HG02870 (cell line): ENCODE measurements around the gene LRRC61.
A peak's percentile ranks its signal among the peaks of the same experiment; 100 is the strongest.

Source experiments
- ATAC-seq: cut with Tn5 transposase; IDR thresholded peaks from one replicate; pipeline ENCODE4 v1.9.1; 2021; ENCODE audit warnings: mild to moderate bottlenecking, moderate library complexity; ENCODE audit not compliant: unreplicated experiment

LRRC61 gene

GRCh38 chr7:150346922-150347321 lies 23.8 kb downstream of the LRRC61 start:
- no peak for ATAC-seq

- no peak for ATAC-seq
These were observed 28.5 kb downstream of the LRRC61 start for GRCh38 chr7:150351587-150352194.

DNA sequence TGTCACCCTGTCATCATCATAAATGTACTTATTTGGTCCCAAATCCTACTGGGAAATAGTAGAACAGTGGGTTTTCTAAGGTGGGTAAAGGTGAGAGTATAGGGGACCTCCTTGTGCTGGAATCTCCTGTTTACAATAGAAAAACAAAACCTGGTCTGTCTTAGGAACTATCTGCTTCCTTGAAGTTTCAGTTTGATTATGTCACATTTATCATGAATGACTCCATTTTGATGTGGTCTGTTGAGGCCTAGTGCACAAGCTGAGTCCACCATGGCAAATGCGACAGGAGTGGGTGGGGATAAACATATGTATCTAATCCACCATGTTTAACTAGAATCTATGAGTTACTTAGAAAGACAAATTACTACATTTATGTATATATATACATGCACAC lies 32.5 kb downstream of the LRRC61 start:
- ATAC-seq, result no peak

DNA sequence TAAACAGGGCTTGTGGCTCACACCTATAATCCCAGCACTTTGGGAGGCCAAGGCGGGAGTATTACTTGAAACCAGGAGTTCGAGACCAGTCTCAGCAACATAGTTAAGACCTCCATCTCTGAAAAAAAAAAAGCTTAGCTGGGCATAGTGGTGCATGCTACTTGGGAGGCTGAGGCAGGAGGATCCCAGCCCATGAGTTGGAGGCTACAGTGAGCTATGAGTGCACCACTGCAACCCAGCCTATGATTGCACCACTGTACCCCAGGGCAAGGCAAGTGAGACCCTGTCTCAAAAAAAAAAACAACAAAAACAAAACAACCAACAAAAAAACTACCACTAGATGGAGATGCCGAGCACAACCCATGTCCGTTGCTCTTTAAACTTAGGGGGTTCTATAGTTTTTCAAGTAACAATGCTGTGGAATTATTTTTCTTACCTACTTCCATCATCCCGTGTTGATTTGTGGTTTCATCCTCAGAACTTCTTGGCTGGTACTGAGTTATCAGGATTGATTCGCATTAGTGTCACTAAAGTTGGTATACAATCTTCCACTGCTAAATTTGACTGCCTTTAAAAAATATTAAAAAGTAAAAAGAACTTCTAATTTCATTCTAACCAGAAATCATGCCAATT lies 33.2 kb downstream of the LRRC61 start:
- no peak for ATAC-seq

GRCh38 chr7:150357270-150357669 lies 34.1 kb downstream of the LRRC61 start:
- peak; percentile 54 for ATAC-seq

GRCh38 chr7:150357771-150358427 lies 34.7 kb downstream of the LRRC61 start:
- ATAC-seq, result no peak

- ATAC-seq, result no peak
These were observed 35.3 kb downstream of the LRRC61 start for GRCh38 chr7:150358433-150358832.

DNA sequence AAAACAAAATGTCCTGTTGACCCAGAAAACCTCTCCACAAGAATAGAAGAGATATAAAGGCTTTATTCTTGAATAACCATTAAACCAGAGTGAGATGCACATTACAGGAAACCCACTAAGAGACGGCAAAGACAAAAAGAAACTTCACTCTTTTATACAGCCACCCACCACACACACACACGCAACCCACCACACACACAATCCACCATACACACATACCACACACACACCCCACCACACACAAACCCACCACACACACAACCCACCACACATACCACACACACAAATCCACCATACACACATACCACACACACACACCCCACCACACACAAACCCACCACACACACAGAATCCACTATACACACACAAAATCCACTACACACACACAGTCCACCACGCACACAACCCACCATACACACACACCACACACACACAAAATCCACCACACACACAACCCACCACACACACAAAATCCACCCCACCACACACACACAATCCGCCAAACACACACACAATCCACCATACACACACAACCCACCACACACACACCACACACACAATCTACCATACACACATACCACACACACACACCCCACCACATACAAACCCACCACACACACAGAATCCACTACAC lies 36.0 kb downstream of the LRRC61 start:
- ATAC-seq, result no peak

GRCh38 chr7:150359622-150360362 lies 36.6 kb downstream of the LRRC61 start:
- ATAC-seq, result no peak

- ATAC-seq, result no peak
These were observed 37.4 kb downstream of the LRRC61 start for GRCh38 chr7:150360363-150361058.

- no peak for ATAC-seq
These were observed 38.2 kb downstream of the LRRC61 start for GRCh38 chr7:150361402-150361801.

DNA sequence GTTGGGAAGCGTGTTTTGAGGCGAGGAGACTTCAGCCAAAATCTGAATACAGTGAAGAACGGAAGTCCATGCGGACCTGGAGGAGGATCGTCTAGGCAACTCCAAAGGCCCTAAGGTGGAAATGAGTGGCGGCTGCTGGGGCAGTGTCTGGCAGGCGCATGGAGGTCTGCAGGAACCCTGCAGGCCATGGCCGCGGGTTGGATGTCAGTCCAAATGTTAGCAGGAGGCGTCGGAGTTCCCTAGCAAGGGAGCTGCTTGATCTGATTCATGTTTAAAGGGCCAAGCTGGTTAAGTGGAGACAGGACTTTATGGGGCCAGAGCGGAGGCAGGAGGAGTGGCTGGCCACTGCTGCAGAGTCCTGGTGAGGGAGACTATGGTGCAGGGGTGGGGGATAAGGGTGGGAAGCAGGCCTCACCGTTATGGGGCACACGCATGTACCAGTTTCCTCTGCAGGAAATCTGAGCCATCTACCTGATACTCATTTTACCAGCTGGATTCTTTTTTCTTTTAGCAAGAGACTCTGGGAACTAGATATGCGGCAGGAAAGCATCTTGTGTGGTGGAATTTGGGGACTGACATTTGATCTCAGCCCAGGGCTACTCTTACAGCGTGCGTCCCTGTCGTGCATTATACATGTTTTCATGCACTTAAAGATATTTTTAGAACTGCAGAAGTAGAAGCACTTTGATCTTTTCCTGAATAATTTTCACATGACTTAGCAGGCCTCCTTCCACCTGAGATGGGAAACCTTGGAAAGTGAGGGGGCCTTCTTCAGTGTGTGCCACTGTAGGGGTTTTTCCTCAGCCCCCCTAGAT lies 38.9 kb downstream of the LRRC61 start:
- no peak for ATAC-seq

DNA sequence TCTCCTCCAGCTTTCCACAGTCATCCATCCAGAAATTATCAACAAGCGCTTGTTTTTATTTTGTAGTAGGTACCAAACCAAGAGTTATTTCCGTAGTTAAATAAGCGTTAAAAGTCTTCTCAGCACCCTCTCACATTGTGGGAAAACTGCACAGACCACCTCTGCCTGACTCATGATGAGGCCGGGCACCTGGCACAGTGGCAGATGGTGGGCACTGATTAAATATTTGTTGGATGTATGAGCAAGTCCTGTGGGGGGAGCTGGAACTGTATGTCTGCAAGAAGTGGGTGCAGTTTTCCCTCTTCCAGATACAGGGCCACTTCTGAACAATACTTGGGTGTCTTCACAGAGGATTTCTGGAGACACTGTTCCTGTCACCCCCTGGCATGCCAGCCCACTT lies 40.2 kb downstream of the LRRC61 start:
- no peak for ATAC-seq

DNA sequence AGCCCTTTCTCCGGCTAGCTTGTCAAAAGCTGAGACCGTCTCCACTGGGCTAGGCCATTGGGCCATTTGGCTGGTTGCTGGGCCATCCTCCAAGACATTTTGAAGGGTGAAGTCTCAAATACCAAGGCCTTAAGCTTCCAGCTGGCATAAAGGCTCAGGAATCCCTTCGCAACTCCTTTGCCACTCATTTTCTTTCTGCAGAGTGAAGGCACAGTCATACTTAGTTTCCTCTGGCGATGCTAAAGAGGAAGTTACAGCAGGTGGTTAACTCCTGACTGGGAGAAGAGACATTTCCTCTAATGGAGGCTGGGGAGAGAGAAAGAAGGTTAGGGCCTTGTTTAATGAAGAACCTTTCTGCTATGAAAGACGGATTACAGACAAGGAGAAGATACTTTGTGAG lies 40.7 kb downstream of the LRRC61 start:
- ATAC-seq, result no peak

GRCh38 chr7:150365194-150365593 lies 42.0 kb downstream of the LRRC61 start:
- no peak for ATAC-seq

- no peak for ATAC-seq
These were observed 42.7 kb downstream of the LRRC61 start for GRCh38 chr7:150365673-150366398.

GRCh38 chr7:150367677-150368095 lies 44.5 kb downstream of the LRRC61 start:
- no peak for ATAC-seq

- peak; percentile 49 for ATAC-seq
These were observed 45.1 kb downstream of the LRRC61 start, which contains the start of gene REPIN1 for GRCh38 chr7:150368096-150368883. TSS of gene REPIN1 (plus strand) at chr7:150368822. CDS start at chr7:150369712, 890 bp downstream.
